GM15510 (cell line): ENCODE data around the gene MVK.

Experiments used
- POLR2A ChIP-seq: IDR thresholded peaks from 3 replicates; pipeline ENCODE4 v1.6.1; 2011; ENCODE audit warnings: borderline replicate concordance; ENCODE audit not compliant: insufficient read length; ENCODE audit errors: extremely low read depth

The MVK gene

DNA sequence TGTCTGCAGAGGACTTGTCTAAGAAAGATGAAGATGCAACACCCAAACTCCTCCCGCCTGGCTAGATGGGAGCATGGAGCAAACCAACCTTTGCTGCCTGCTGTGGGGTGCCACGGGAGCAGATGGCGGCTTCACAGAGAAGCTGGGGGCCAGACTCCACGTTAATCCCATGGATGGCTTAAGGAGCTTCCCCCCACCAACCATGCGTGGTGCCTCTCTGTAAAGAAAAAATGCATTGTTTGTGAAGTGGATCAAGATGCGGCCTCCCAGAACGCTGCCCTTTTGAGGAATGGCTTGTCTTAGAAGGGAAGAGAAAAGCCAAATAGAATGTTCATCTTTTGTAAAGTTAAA lies 15.6 kb downstream of the MVK start:
- TF ChIP-seq POLR2A: no peak

DNA sequence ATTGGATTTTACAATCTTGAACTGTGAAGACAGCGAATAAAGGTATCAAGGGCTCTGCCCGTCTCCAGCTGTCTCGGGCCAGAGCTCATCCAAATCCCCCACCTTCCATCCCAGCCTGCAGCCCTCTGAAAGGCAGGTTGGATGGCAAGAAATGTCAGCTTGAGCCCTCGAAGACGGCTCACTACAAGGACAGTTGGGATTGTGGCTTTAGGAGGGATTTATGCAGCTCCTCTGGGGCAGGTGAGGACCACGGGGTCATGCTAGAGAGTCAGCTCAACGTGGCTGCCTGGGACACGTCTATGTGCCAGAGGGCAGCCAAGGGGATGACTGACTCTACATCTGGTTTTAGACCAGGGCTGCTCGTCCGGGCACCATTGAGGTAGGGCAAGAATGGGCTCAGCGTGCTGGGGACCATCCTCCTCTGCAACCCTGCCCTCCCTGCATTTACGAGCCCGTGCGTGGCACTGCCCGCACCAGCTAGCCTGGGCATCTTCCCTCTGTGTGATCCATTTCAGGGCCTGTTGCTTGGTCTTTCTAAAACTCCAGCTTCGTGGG lies 16.2 kb downstream of the MVK start:
- no peak for TF ChIP-seq POLR2A

DNA sequence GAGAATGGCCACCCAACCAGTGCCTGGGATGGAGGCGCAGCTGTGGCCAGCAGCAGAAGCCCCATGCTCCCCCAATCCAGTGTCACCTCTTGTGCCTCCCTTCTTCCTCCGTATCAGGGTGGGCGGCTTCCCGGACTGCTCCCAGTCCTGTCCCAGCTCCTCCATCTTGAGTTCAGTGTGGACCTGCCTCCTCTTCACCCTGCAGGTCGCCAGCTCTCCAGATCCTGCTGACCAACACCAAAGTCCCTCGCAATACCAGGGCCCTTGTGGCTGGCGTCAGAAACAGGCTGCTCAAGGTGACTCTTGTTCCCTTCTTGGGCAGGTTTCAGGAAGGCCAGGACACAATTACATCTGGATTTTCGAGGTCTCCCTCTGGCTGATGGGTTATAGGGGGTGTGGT lies 17.0 kb downstream of the MVK start:
- no peak for TF ChIP-seq POLR2A

DNA sequence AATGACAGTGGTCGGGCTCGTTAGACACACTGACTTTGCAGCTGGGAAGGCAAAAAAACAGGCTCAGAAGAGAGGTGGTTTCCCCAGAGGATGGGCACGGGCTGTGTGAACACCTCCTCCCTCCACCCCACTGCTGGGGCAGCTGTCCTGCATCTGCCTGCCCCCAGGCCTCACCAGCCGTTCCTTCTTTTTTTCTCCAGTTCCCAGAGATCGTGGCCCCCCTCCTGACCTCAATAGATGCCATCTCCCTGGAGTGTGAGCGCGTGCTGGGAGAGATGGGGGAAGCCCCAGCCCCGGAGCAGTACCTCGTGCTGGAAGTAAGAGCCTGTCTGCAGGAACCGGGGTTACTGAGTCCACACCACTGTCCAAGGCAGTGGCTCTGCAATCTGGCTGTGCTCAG lies 17.4 kb downstream of the MVK start:
- no peak for TF ChIP-seq POLR2A

DNA sequence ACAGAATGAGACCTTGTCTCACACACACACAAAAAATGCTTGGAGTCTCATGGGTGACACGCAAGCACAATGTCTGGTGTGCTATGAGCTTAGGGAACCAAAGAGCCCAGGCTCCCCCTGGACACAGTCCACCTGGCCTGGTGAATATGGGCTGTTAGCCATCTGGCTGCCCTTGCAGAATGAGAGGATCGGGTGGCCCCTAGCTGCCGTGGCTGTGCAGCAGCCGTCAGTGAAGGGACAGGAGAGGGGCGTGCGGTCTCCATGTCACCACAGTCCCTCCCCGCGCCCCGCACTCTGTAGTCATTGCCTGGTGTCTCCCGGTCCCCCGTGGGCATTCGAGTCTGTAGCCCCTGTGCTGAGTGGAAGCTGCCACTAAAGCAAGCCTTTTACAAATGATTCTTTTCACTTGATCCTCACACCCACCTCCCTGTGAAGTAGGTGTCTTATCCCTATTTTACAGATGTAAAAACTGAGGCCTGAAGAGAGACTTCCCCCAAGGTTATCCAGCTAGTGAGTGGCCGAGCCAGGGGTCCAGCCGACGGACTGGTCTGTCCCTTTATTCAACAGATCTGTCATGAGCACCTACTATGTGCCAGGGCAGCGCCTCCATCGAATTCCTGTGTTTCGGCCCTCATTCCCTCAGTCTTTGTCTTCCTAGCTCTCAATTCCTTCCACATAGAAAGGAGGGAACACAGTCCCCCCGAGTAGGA lies 18.8 kb downstream of the MVK start:
- TF ChIP-seq POLR2A: no peak

DNA sequence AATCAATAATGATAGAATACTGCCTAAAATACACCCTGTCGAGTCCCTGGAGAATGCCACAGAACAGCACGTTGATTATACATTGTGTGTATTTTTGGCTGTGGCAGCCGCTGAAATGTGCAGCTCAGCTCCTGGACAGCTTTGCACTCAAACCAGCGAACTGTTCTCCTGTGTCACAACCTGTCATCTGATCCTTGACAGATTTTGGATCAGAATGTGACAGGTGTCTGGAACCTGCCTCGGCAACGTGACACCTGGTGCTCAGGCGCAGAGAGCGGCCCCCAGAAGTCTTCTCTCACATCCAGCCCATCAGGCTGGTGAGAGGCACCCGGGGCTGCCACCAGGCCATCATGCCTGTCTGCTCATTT lies 19.3 kb downstream of the MVK start:
- TF ChIP-seq POLR2A: no peak

DNA sequence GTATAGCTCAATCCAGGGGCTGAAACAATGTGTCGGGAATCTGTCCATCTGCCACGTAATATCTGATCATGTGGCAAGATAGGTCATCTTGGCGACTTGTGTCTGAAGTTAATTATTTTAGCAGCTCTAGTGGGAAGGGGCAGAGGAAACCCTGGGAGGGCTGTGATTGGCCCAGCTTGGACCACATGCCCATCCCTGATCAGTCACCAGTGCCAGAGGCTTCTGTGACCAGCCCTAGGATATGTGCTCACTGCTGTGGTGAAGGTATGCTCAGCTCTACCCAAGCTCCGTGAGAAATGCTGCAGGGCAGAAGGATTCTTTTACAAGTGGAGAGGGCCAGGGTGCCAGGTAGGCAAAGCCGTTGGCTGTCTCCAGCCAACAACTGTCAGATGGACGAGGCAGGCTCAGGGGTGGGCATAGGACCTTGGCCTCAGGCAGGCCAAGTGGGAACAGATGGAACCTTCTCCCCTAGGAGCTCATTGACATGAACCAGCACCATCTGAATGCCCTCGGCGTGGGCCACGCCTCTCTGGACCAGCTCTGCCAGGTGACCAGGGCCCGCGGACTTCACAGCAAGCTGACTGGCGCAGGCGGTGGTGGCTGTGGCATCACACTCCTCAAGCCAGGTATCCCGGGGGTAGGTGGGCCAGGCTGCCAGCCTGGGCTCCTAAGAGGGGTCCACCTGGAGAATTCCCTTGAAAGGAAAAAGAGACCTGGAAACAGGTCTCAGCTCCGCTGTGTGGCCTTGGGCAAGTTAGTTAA lies 21.1 kb downstream of the MVK start:
- TF ChIP-seq POLR2A: no peak

DNA sequence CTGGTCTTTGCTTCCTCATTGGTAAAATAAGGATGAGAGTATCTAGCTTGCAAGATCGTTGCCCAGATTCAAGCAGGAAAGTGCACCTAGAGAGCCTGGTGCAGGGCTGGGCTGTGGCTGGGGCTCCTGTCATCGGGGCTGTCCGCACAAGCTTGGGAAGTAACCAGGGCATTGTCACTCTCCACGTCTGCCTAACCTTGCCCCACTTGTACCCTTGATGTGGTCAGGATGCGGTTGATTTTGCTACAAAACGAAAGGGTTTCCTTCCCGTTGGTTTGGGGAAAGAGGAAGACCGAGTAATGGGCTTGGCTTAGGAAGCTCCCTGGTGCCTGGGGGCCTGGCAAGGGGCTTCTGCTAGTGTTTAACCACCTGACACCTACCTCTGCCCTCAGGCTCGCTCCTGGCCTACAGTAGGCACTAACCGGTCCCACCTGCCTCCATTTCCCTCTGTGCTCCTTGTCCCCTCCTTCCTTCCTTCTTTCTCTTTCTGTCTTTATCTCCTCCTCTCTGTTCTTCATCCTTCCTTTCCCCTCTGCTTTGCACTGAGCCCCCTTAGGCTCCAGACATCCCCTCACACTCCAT lies 21.8 kb downstream of the MVK start:
- TF ChIP-seq POLR2A: no peak

DNA sequence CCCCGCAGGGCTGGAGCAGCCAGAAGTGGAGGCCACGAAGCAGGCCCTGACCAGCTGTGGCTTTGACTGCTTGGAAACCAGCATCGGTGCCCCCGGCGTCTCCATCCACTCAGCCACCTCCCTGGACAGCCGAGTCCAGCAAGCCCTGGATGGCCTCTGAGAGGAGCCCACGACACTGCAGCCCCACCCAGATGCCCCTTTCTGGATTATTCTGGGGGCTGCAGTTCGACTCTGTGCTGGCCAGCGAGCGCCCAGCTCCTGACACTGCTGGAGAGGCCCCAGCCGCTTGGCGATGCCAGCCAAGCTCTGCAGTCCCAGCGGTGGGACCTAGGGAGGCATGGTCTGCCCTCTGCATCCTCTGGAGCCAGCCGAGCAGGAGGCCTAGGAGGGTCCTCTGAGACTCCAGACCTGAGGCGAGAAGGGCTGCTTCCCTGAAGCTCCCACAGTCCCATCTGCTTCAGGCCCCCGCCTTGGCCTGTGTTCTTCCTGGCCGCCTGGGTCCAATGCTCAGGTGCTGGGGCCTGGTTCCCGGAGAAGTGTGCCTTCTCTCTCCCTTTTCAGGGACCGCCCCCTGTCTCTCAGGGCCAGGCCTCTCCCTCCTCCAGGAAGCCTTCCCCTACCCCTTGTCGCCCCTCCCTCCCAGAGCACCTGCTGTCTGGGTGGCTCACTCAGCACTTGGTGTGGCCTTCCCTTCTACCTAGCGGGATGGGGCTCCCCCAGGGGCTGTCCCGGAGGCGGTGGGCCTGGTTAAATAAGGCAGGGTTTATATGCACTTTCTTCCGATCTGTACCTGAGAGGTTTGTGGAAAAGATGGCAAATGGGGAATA lies 23.0 kb downstream of the MVK start:
- no peak for TF ChIP-seq POLR2A

DNA sequence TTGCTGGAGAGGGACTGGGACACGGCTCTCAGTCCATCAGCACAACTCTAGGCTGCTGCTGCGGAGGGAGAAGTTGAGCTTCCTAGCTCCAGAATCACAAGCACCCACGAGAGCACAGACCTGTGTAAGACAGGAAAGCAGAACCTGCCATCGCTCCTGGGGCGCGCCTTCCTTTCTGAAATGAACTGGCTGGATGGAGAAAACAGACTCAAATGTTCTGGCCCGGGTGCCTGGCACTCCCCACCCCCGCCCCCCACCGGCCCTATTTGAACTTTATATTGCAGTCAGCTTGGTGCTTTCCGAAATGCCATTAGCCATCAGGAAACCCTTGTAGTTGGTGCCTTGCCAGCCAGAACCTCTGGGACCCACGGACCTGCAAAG lies 23.8 kb downstream of the MVK start:
- no peak for TF ChIP-seq POLR2A

DNA sequence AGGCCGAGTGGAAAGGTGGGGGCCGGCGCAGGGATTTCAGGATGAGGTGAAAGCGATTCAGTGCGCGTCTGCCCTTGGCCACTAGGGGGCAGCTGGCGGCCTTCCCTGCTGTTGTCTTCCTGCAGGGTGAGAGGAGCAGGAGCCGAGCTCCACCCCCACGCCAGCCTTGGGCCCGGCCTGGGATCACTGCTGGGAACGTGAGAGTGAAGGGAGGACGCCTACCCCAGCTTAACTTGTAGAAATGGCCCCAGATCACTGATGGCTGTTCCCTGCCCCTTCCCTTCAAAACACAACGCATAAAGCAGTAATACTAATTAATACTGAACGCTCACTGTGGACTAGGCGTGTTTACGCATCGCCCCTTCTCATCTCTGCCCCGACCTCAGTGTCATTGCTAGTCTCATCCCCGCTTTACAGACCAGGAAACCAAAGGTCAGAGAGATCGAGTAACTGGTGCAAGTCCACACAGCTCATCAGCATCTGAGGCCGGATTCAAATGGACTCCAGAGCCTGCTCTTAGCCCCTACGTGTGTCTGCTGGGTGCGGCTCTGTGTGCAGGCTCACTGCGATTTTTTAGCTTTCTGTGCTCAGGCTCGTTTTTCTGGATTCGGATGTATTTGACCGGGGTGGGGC lies 24.3 kb downstream of the MVK start:
- no peak for TF ChIP-seq POLR2A

DNA sequence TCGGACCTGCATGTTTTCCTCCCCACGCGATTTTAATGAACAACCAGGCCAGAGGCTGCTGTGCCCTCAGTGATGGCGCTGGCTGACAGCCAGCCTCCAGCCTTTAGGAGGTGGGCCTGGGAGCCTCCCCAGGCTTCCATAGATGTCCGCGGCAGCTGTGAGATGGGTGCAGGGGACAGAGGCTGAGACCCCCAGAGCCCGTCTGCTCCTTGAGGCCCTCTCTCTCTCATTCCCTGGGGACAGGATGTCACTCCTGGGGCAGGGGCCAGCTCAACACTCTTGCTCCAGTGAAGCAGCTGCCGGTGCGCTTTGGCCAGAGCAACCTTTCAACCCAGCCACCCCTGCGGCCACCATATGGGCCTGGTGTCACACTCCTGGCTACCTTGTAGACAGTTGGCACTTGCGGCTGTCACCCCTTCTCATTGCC lies 24.8 kb downstream of the MVK start:
- no peak for TF ChIP-seq POLR2A

DNA sequence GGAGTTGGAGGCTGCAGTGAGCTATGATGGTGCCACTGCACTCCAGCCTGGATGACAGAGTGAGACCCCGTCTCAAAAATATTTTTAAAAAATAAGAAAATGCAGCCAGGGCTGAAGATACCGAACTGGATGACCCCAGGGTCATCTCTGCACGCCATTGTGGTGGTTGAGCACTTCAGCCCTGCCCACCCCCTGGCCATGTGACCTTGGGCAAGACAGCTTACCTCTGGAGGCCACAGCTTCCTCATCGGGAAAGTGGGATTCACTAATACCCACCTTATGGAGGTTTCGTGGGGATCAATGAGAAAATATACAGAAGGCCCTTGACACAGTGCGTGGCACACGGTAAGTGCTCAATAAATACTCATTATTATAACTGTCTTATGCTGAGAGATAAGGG lies 25.5 kb downstream of the MVK start:
- TF ChIP-seq POLR2A: no peak

DNA sequence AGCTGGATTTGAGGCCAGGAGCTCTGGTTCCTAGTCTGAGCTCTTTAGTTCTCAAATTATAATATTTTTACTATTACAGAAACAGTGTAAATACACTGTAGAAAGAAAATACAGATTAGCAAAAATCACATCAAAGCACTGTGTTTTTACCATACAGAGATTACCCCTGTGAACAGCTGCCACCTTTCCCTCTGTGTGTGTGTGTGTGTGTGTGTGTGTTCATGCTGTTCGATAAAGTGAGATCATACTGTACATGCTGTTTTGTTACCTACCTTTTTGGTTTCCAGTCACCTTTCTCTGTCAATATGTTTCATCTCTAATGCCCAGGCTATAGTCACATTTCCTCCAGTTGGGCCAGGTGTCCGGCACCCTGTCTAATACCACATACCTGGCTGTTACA lies 26.9 kb downstream of the MVK start:
- no peak for TF ChIP-seq POLR2A
